Spinal cord (tissue), 10 donors: Measurements from ENCODE around the gene BOLL. TPM values are rescaled to one million over a fixed set of nuclear protein-coding genes. Genes with fewer than 3 reads are reported as not detected.
"Not testable (repeated sequence)": the region's sequence is repeated elsewhere in the genome, so short reads cannot be mapped to it uniquely, and the experiment has no call there.

Source experiments
- DNase-seq, 6 donors: peaks; one replicate each; pipeline versions ENCODE4 v3.0.0 to v3.0.0-alpha.2; 2013 to 2015; ENCODE audit warnings: low spot score in 6 of 6, low read depth in 4 of 6
- H3K27ac ChIP-seq: one replicate; pipeline ENCODE4 v1.5.1; 2013; ENCODE audit warnings: low read depth, low read length, control low read depth
- H3K27me3 ChIP-seq: one replicate; pipeline ENCODE4 v1.6.1; 2013; ENCODE audit warnings: low read length; ENCODE audit not compliant: control insufficient read depth, insufficient read depth
- H3K36me3 ChIP-seq: one replicate; pipeline ENCODE4 v1.6.1; 2013; ENCODE audit warnings: low read length; ENCODE audit not compliant: control insufficient read depth, insufficient read depth
- H3K4me1 ChIP-seq: one replicate; pipeline ENCODE4 v1.6.1; 2013; ENCODE audit warnings: low read length; ENCODE audit not compliant: control insufficient read depth, insufficient read depth
- H3K4me3 ChIP-seq: one replicate; pipeline ENCODE4 v1.5.1; 2013; ENCODE audit warnings: low read depth, low read length, control low read depth
- H3K9me3 ChIP-seq: one replicate; pipeline ENCODE4 v1.6.1; 2013; ENCODE audit warnings: low read length; ENCODE audit not compliant: control insufficient read depth, insufficient read depth
- WGBS: methylation state at CpG from one replicate; pipeline ENCODE4 v1.1.5; 2013; ENCODE audit warnings: missing lambda C conversion rate; ENCODE audit not compliant: insufficient coverage; 5-methylcytosine and 5-hydroxymethylcytosine counted together
- polyA plus RNA-seq, 2 donors: library from polyadenylated mRNA; unstranded; fragments of 120-200 nt; gene quantifications; one replicate each; pipeline ENCODE4 v1.2.1, GENCODE V29; 2013; ENCODE audit not compliant: insufficient read length in 2 of 2
- total RNA-seq, 2 donors: library from RNA; depleted of rRNA in 1 of 2; stranded (reverse); fragments of 120-200 nt in 1 of 2; fragments of >200 nt in 1 of 2; gene quantifications; one replicate each; pipeline versions ENCODE4 v1.2.3 to v1.2.4, GENCODE V29; 2013 to 2014
- donor health status: healthy.

Gene BOLL
- total and polyA plus RNA-seq, 4 donors: 0.08 TPM; not detected in 3

- H3K4me1 ChIP-seq, H3K27ac ChIP-seq, H3K27me3 ChIP-seq, H3K4me3 ChIP-seq, H3K9me3 ChIP-seq, H3K36me3 ChIP-seq, DNase-seq: not testable (repeated sequence)
- WGBS: no CpG with 5 or more reads among the region's 30 CpGs
Observed at GRCh38 chr2:197695971-197696370, 89.1 kb downstream of the BOLL start.

GRCh38 chr2:197695206-197695605 is 89.9 kb downstream of the BOLL start:
- DNase-seq, H3K4me3 ChIP-seq, H3K36me3 ChIP-seq, H3K27me3 ChIP-seq, H3K9me3 ChIP-seq, H3K4me1 ChIP-seq, H3K27ac ChIP-seq: not testable (repeated sequence)
- no CpG with 5 or more reads among the region's 6 CpGs for WGBS

GRCh38 chr2:197677483-197677882 is 107.6 kb downstream of the BOLL start:
- Histone ChIP-seq H3K27me3 (no peaks in the 10 kb centered on the region), H3K27ac (no peak overlapping the region), H3K9me3 (no peaks in the 10 kb centered on the region), H3K4me1 (peaks cover 3% of the 10 kb centered on the region), H3K4me3 (no peak overlapping the region), H3K36me3 (peaks cover 2% of the 10 kb centered on the region)
- 29% methylated on average over 1 of the region's 2 CpGs for WGBS
- no peak for DNase-seq

GRCh38 chr2:197677056-197677455 is 108.1 kb downstream of the BOLL start:
- Histone ChIP-seq H3K4me1 (peaks cover 3% of the 10 kb centered on the region), H3K27ac (no peak overlapping the region), H3K36me3 (peaks cover 2% of the 10 kb centered on the region), H3K27me3 (no peaks in the 10 kb centered on the region), H3K9me3 (no peaks in the 10 kb centered on the region), H3K4me3 (no peak overlapping the region)
- no peak for DNase-seq
- WGBS: no CpG with 5 or more reads among the region's 3 CpGs

Other genes with a start within 250 kb of the BOLL start
- 10 to 100 TPM; 76.5 to 81.9 TPM for gene RFTN2, start 109.7 kb downstream of the BOLL start, total RNA-seq
- gene RFTN2, start 109.7 kb downstream of the BOLL start, polyA plus RNA-seq: 10 to 100 TPM; 72.2 to 81.2 TPM
- gene MARS2, start 80.0 kb downstream of the BOLL start, total RNA-seq: 1 to 10 TPM; 5.3 to 8.8 TPM
- 1 to 10 TPM; 5.1 to 7.6 TPM for gene MARS2, start 80.0 kb downstream of the BOLL start, polyA plus RNA-seq
- 10 to 100 TPM; 12.1 to 22.0 TPM for gene PLCL1, start 19.3 kb upstream of the BOLL start, total RNA-seq
- 10 to 100 TPM in 1 of 2 donors, 1 to 10 TPM in 1; 9.5 to 15.0 TPM for gene PLCL1, start 19.3 kb upstream of the BOLL start, polyA plus RNA-seq